Measurements from ENCODE around the gene WDFY4.

Gene WDFY4

GRCh38 chr10:48774416-48775205 lies 89.9 kb downstream of the WDFY4 start:
- DNase-seq: no peak

GRCh38 chr10:48775206-48775517 lies 90.5 kb downstream of the WDFY4 start:
- no peak for DNase-seq

DNA sequence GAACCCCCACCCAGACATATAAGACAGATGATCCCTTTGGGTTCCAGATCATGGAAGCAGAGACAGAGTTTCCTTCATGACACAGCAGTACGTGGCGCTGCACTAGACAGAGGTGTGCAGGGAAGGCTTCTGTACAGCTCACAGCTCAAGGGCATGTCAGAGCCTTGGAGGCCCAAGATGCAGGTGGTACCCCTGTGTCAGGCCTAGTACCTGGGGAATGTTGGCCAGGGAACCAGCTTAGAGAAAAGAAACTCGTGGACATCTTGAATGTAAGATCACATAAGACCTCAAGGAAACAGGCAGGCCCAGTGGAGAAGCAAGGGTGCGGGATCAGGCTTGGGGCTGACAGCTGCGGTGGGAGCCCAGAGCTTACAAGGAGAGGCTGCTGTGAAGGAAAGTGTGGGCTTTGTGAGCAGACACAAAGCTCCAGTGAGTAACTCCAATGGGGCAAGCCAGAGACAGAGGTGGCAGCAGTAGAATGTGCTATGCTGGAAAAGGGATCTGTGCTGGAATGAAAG lies 91.4 kb downstream of the WDFY4 start:
- no peak for DNase-seq

- DNase-seq: no peak
These were observed 91.9 kb downstream of the WDFY4 start for GRCh38 chr10:48776528-48776927.

DNA sequence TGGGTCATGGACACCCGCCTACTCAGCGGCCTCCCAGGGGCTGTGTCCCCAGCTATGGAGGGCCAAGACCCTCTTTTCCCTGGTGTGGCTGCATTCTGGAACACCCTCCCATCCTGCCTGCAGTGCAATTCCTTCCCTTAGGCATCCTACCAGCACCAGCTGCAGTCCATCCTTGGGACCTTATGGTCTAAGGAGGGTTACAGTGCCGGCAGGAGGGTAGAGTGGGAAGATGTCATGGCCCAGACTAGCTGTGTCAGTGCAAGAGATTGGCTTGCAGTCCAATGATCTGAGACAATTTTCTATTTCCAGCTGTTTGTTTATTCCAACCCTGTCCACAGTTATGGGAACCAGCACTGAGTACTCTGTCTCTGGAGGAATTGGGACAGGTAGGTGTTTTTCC lies 92.4 kb downstream of the WDFY4 start:
- DNase-seq: no peak

- DNase-seq: no peak
These were observed 93.7 kb downstream of the WDFY4 start for GRCh38 chr10:48778193-48778857.

- no peak for DNase-seq
These were observed 94.4 kb downstream of the WDFY4 start for GRCh38 chr10:48779077-48779476.

DNA sequence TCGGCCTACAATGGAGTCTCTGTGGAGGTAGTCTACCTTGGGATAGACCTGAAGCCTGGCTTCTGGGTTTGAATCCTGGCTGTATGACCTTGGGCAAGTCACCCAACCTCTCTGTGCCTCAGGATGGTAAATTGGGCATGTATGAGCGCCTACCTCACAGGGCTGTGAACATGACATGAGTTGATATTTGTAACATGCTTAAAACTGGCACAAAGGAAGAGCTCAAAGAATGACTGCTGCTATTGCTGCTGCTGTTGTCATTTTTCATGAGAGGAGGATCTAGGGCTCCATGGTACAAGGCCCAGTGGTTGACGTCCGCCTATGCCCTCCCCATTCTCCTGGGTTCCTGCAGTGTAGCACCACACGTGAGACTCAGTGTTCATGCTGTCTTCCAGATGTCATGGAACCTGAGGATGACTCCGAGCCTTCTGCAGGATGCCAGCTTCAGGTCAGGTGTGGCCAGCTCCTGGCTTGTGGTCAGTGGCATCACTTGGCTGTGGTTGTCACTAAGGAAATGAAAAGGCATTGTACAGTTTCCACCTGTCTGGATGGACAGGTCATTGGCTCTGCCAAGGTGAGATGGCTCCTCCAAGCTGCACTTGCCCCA lies 95.0 kb downstream of the WDFY4 start:
- DNase-seq: no peak

DNA sequence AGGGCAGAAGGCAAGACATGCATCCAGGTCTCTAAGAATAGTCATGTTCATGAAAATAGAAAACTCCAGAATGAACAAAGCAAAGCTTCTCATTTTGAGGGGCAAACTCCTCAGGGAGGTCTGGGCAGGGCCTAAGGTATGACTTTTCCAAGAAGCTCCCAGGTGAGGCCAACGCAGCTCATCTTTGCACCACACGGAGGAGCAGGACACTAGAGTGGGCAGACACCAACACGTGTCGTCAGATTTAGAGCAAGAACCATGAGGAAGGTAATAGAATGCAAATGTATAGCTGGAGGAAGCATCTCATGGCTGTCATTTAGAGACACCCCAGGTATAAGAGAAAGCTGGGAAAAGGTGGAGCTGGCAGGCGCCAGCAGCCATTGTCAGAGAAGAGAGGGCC lies 95.7 kb downstream of the WDFY4 start:
- no peak for DNase-seq

DNA sequence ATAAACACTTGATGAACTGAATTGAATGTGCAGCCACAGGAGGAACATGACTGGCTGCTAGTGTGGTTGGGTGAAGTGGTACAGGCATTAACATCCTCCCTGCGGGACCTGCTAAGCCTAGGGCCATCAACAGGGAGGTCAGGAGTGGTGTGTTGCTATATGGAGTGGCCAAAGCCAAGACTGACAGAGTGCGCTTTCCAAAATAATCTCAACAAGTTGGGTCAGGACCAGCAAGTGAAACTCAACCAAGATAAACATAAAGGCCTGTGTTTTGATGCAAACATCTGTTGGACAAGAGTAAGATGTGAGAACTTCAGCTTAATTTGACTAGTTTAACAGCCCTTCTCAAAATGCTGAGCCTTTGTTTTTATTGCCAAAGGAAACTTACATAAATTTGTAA lies 97.7 kb downstream of the WDFY4 start:
- DNase-seq: no peak

- DNase-seq: no peak
These were observed 99.4 kb downstream of the WDFY4 start for GRCh38 chr10:48784031-48784430.

DNA sequence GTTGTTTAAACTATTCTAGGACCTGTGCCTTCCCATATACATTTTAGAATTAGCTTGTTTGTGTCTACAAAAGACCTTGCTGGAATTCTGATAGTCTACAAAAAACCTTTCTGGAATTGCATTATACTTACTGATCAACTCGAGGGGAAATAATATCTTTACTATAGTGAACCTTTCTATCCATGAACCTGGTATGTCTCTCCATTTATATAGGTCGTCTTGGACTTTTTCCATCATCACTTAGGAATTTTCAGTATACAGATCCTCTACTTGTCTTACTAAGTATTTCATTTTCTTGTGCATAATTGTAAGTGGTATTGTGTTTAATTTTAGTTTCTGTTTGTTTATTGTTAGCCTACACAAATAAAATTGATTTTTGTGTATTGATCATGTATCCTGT lies 101.1 kb downstream of the WDFY4 start:
- no peak for DNase-seq

DNA sequence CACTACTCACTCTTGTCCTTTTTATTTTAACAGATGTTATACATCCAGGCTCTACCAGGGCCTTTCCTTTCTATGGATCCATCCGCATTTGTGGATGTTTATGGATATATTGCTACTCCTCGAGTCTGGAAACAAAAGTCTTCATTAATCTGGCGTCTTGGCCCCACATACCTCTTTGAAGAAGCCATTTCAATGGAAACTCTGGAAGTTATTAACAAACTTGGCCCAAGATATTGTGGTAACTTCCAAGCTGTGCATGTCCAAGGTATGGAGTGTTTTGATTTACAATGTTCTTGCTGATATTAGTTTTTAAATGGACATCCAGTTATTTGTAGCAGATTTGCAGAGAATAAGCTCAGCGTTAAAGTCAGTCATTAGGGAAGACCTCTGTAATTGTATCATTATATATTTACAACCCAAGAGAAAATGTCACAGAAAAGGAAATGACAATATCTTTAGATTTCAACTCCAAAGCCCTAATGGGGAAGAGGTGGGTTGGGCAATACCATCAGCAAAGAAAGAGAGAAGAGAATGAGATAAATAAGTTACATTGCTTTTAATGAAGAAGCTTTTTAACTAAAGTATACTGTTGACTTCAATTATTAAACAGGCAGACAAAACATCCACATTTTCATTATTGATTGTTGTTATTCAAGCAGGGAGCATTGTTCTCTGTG lies 102.1 kb downstream of the WDFY4 start:
- no peak for DNase-seq

GRCh38 chr10:48788554-48788953 lies 103.9 kb downstream of the WDFY4 start:
- no peak for DNase-seq

- no peak for DNase-seq
These were observed 105.1 kb downstream of the WDFY4 start for GRCh38 chr10:48789486-48790456.

- DNase-seq: no peak
These were observed 105.9 kb downstream of the WDFY4 start for GRCh38 chr10:48790457-48791044.

DNA sequence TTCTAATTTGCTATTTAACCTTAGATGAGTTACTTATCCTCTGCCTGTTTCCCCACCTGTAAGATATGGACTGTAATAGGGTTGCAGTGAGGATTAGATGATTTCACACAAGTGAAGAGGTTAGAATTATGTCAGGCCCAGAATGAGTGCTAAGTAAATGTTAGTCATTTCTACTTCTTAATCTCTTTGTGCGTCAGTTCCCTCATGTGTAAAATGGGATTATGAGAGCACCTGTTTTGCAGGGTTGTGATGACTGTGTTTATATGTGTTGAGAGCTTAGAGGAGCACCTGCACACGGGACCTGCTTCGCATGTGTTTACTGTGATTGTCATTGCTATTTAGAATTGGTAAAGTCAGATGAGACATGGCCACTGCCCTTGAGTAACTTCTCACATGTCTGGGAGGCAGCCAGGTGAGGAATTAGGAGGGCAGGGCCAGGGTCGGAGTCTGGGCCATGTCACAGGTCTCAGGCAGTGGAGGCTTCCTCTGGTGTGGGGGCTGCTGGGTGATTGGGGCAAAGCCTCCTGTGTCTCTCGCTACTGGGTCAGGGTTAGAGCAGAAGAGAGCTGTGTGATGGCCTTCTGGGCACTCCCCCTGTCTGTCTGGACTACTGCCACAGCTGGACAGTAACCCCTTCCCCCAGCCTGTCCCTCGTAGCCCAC lies 106.7 kb downstream of the WDFY4 start:
- no peak for DNase-seq

GRCh38 chr10:48792121-48792520 lies 107.4 kb downstream of the WDFY4 start:
- no peak for DNase-seq

- no peak for DNase-seq
These were observed 108.0 kb downstream of the WDFY4 start for GRCh38 chr10:48792687-48793096.

GRCh38 chr10:48794074-48794473 lies 109.4 kb downstream of the WDFY4 start:
- no peak for DNase-seq

- no peak for DNase-seq
These were observed 112.1 kb downstream of the WDFY4 start for GRCh38 chr10:48796713-48797245.
